ENCODE results near the gene FAM186B.

DNA sequence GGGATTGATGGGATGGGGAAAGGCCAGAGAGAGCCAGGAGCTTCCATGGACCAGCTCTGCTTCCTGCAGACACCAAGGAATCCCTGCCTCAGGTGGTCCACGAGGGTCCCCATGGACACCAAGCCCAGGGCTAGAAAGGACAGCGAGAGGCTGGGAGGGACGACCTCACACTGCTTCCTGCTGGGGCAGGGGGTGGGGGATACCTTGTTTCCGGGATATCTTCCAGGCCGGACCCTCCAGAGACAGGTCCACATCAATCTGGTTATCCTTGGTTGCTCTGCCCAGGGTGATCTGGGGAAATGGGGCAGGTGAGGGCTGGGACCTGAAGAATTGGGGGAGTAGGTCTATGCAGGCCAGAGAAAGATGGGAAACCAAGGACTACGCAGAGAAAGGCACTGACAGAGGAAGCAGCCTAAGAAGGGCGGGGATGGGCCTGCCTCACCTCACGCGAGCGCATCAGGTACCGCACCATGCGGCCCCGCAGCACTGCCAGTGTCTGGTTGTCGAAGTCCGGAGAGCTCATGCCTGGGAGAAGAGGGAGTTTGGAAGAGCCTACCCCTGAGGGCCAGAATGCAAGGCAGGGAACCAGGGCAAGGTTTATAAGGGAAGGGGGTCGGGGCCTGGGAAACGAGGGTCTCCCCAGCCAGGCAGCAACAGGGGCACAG lies 46.3 kb downstream of the FAM186B start:
- TF ChIP-seq, protein P1, sequence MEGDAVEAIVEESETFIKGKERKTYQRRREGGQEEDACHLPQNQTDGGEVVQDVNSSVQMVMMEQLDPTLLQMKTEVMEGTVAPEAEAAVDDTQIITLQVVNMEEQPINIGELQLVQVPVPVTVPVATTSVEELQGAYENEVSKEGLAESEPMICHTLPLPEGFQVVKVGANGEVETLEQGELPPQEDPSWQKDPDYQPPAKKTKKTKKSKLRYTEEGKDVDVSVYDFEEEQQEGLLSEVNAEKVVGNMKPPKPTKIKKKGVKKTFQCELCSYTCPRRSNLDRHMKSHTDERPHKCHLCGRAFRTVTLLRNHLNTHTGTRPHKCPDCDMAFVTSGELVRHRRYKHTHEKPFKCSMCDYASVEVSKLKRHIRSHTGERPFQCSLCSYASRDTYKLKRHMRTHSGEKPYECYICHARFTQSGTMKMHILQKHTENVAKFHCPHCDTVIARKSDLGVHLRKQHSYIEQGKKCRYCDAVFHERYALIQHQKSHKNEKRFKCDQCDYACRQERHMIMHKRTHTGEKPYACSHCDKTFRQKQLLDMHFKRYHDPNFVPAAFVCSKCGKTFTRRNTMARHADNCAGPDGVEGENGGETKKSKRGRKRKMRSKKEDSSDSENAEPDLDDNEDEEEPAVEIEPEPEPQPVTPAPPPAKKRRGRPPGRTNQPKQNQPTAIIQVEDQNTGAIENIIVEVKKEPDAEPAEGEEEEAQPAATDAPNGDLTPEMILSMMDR (IDR thresholded peaks at IDR 0.05): no peak
- no peak for TF ChIP-seq POLR2A (IDR thresholded peaks at IDR 0.05)

All from right lobe of liver (tissue), 4 donors.